Hair follicle dermal papilla cell (primary cell): Measurements from ENCODE around the gene GPR75. TPM values are rescaled to one million over a fixed set of nuclear protein-coding genes. Genes with fewer than 3 reads are reported as not detected.
A peak's percentile ranks its signal among the peaks of the same experiment; 100 is the strongest.

Experiments used
- small RNA-seq: library from RNA; depleted of rRNA; stranded (forward); fragments of <200 nt; gene quantifications from one replicate; pipeline ENCODE3, GENCODE V24; 2012
- total RNA-seq: library from RNA; depleted of rRNA; stranded (reverse); fragments of >200 nt; gene quantifications from 2 replicates; pipeline ENCODE4 v1.2.3, GENCODE V29; 2012

Gene GPR75
- total RNA-seq: 2.6 and 2.9 TPM in 2 replicates

GRCh38 chr2:53859206-53860181, at the start of gene GPR75:
Gene GPR75 (minus strand): TSS chr2:53859967. CDS start chr2:53854756, 5,211 bp downstream.

Small RNA genes within 50 kb of the gene (small RNA-seq; reads per million reads assigned to genes)
- 2.3 reads per million, percentile 52 among the genes with 10 or more reads in this experiment for gene MIR3682

Other genes starting within 250 kb of the GPR75 start
- 0.97 and 1.3 TPM in 2 replicates for gene CHAC2, start 92.2 kb downstream of the GPR75 start, total RNA-seq
- 22.0 and 25.3 TPM in 2 replicates for gene ASB3, start 73.0 kb downstream of the GPR75 start, total RNA-seq
- gene ERLEC1, start 72.9 kb downstream of the GPR75 start, total RNA-seq: 67.3 and 81.8 TPM in 2 replicates
- 43.0 and 53.2 TPM in 2 replicates for gene PSME4, start 111.0 kb upstream of the GPR75 start, total RNA-seq